Dermis blood vessel endothelial cell (primary cell): ENCODE results near the gene EDC3. TPM values are rescaled to one million over a fixed set of nuclear protein-coding genes. Genes with fewer than 3 reads are reported as not detected.

Source experiments
- total RNA-seq: library from RNA; depleted of rRNA; stranded (reverse); fragments of >200 nt; gene quantifications from 2 replicates; pipeline ENCODE4 v1.2.3, GENCODE V29; 2014

Gene EDC3
- total RNA-seq, 1 donor from 2014 or later: 21.4 TPM

Other genes with a start within 250 kb of the EDC3 start
- 36.4 and 43.1 TPM in 2 replicates for gene UBL7, start 234.9 kb downstream of the EDC3 start, total RNA-seq
- gene ARID3B, start 154.8 kb downstream of the EDC3 start, total RNA-seq: 4.6 and 6.1 TPM in 2 replicates
- 68.3 and 81.5 TPM in 2 replicates for gene CLK3, start 80.2 kb downstream of the EDC3 start, total RNA-seq
- gene CYP1A1, start 29.5 kb upstream of the EDC3 start, total RNA-seq: 37.6 and 89.4 TPM in 2 replicates
- not detected in 2 replicates for gene CYP1A2, start 52.8 kb upstream of the EDC3 start, total RNA-seq
- gene CSK, start 86.1 kb upstream of the EDC3 start, total RNA-seq: 31.5 and 87.8 TPM in 2 replicates
- not detected in 2 replicates for gene LMAN1L, start 116.8 kb upstream of the EDC3 start, total RNA-seq
- gene CPLX3, start 130.6 kb upstream of the EDC3 start, total RNA-seq: not detected in 2 replicates
- 31.0 and 39.3 TPM in 2 replicates for gene ULK3, start 147.1 kb upstream of the EDC3 start, total RNA-seq
- gene SCAMP2, start 177.3 kb upstream of the EDC3 start, total RNA-seq: 32.5 and 46.0 TPM in 2 replicates
- gene MPI, start 194.0 kb upstream of the EDC3 start, total RNA-seq: 47.0 and 89.3 TPM in 2 replicates
- 41.0 and 57.0 TPM in 2 replicates for gene FAM219B, start 210.8 kb upstream of the EDC3 start, total RNA-seq
- gene COX5A, start 242.0 kb upstream of the EDC3 start, total RNA-seq: 47.5 and 79.2 TPM in 2 replicates